Measurements from ENCODE around the gene NLK.

The NLK gene

DNA sequence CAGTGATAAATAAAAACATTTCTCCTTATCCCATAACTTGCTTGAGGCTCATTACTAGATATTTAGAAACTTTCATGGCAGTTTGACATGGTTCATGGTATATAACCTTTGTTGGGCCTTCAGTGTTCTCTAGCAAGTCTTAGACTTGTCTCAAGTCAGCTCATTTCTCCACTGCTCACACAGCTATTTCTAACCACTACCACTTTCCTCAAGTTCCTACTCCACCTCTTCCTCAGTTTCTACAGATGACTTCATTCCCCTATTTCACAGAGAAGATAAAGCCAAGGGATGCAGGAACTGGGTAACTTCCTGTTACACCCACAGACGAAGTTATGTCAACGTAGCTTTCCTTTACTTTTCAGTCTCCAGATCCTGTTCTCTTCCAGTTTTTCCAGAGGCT is 23.2 kb downstream of the NLK start:
- H4K20me1 ChIP-seq (ENCODE audit: insufficient read depth, low read length, poor library complexity, severe bottlenecking): peaks cover 5% of the 10 kb centered on the region
- no peak for TF ChIP-seq EZH2phosphoT487 (IDR thresholded peaks at IDR 0.05; ENCODE audit: borderline replicate concordance)
- TF ChIP-seq, protein P1, sequence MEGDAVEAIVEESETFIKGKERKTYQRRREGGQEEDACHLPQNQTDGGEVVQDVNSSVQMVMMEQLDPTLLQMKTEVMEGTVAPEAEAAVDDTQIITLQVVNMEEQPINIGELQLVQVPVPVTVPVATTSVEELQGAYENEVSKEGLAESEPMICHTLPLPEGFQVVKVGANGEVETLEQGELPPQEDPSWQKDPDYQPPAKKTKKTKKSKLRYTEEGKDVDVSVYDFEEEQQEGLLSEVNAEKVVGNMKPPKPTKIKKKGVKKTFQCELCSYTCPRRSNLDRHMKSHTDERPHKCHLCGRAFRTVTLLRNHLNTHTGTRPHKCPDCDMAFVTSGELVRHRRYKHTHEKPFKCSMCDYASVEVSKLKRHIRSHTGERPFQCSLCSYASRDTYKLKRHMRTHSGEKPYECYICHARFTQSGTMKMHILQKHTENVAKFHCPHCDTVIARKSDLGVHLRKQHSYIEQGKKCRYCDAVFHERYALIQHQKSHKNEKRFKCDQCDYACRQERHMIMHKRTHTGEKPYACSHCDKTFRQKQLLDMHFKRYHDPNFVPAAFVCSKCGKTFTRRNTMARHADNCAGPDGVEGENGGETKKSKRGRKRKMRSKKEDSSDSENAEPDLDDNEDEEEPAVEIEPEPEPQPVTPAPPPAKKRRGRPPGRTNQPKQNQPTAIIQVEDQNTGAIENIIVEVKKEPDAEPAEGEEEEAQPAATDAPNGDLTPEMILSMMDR (conservative IDR thresholded peaks at IDR 0.05; ENCODE audit: low read length): no peak
- H3K36me3 ChIP-seq (ENCODE audit: insufficient read depth, low read length): no peaks in the 10 kb centered on the region
- H3K4me1 ChIP-seq (ENCODE audit: insufficient read depth, low read length, poor library complexity, severe bottlenecking): peaks cover 11% of the 10 kb centered on the region
- H3K79me2 ChIP-seq (ENCODE audit: insufficient read depth, low read length): peaks cover 90% of the 10 kb centered on the region
- H3F3A ChIP-seq (ENCODE audit: low read depth): no peaks in the 10 kb centered on the region; the same call in 1 of the 2 replicates
- H3K9ac ChIP-seq (ENCODE audit: low read depth, low read length, poor library complexity, severe bottlenecking): no peak overlapping the region
- peaks cover under 1% of the 10 kb centered on the region; the same call in 1 of the 2 replicates for H3K9me3 ChIP-seq (ENCODE audit: insufficient read depth, low read depth, low read length)
- H3K27me3 ChIP-seq (ENCODE audit: insufficient read depth, low read length, poor library complexity, severe bottlenecking): no peaks in the 10 kb centered on the region
- H3K4me2 ChIP-seq (ENCODE audit: low read depth, low read length, poor library complexity, severe bottlenecking): no peak overlapping the region
- H3K9me2 ChIP-seq (replicated peaks; ENCODE audit: low read depth, low read length): no peaks in the 10 kb centered on the region
- no peak overlapping the region for H3K4me3 ChIP-seq (ENCODE audit: low read length, poor library complexity, severe bottlenecking)
- no peak overlapping the region for H2AFZ ChIP-seq (ENCODE audit: low read length)

DNA sequence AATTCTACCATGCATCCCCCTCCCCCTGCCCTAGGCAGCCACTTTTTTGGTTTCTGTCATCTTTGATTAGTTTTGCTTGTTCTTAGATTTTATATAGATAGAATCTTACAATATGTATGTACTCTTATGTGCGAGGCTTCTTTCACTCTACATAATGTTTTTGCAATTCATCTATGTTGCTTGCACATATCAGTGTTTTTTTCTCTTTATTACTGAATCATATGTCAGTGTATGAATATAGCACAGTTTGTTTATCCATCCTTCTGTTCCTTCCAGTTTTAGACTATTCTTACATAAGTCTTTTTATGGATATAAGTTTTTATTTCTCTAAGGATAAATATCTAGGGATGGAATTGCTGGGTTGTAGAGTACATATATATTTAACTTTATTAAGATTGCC is 26.6 kb downstream of the NLK start:
- Histone ChIP-seq H3K27me3 (ENCODE audit: insufficient read depth, low read length, poor library complexity, severe bottlenecking) (no peaks in the 10 kb centered on the region), H3K9ac (ENCODE audit: low read depth, low read length, poor library complexity, severe bottlenecking) (no peak overlapping the region), H2AFZ (ENCODE audit: low read length) (no peak overlapping the region), H3K4me1 (ENCODE audit: insufficient read depth, low read length, poor library complexity, severe bottlenecking) (peaks cover 13% of the 10 kb centered on the region), H3K9me2 (replicated peaks; ENCODE audit: low read depth, low read length) (no peaks in the 10 kb centered on the region), H3K4me3 (ENCODE audit: low read length, poor library complexity, severe bottlenecking) (no peak overlapping the region), H3F3A (ENCODE audit: low read depth) (no peaks in the 10 kb centered on the region; the same call in 1 of the 2 replicates), H3K4me2 (ENCODE audit: low read depth, low read length, poor library complexity, severe bottlenecking) (no peak overlapping the region), H3K9me3 (ENCODE audit: insufficient read depth, low read depth, low read length) (peaks cover 9% of the 10 kb centered on the region), H3K79me2 (ENCODE audit: insufficient read depth, low read length) (peaks cover 94% of the 10 kb centered on the region), H3K36me3 (ENCODE audit: insufficient read depth, low read length) (no peaks in the 10 kb centered on the region), H4K20me1 (ENCODE audit: insufficient read depth, low read length, poor library complexity, severe bottlenecking) (no peaks in the 10 kb centered on the region)
- no peak for TF ChIP-seq EZH2phosphoT487 (IDR thresholded peaks at IDR 0.05; ENCODE audit: borderline replicate concordance)
- TF ChIP-seq, protein P1 (conservative IDR thresholded peaks at IDR 0.05; ENCODE audit: low read length): no peak

DNA sequence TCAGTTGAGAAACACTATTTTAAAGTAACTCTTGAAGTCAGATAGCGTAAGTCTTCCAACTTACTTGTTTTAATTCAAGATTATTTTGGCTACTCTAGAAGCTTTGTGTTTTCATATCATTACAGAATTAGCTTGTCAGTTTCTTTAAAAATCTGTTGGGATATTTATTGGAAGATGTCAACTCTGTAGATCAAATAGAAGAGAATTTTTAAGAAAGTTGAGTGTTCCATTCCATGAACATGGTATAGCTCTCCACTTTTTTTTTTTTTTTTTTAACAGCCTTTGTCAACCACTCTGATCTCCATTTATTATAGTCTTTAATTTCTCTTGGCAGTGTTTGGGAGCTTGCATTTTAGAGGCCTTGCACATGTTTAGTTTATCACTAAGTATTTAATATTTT is 28.7 kb downstream of the NLK start:
- H4K20me1 ChIP-seq (ENCODE audit: insufficient read depth, low read length, poor library complexity, severe bottlenecking): peaks cover 5% of the 10 kb centered on the region
- no peak overlapping the region for H2AFZ ChIP-seq (ENCODE audit: low read length)
- no peak overlapping the region for H3K9ac ChIP-seq (ENCODE audit: low read depth, low read length, poor library complexity, severe bottlenecking)
- no peaks in the 10 kb centered on the region for H3K27me3 ChIP-seq (ENCODE audit: insufficient read depth, low read length, poor library complexity, severe bottlenecking)
- H3K79me2 ChIP-seq (ENCODE audit: insufficient read depth, low read length): peaks cover 91% of the 10 kb centered on the region
- no peak overlapping the region for H3K4me3 ChIP-seq (ENCODE audit: low read length, poor library complexity, severe bottlenecking)
- peaks cover 15% of the 10 kb centered on the region for H3K4me1 ChIP-seq (ENCODE audit: insufficient read depth, low read length, poor library complexity, severe bottlenecking)
- no peaks in the 10 kb centered on the region; the same call in 1 of the 2 replicates for H3F3A ChIP-seq (ENCODE audit: low read depth)
- H3K36me3 ChIP-seq (ENCODE audit: insufficient read depth, low read length): no peaks in the 10 kb centered on the region
- H3K9me2 ChIP-seq (replicated peaks; ENCODE audit: low read depth, low read length): no peaks in the 10 kb centered on the region
- no peak for TF ChIP-seq EZH2phosphoT487 (IDR thresholded peaks at IDR 0.05; ENCODE audit: borderline replicate concordance)
- TF ChIP-seq, protein P1 (conservative IDR thresholded peaks at IDR 0.05; ENCODE audit: low read length): no peak
- no peak overlapping the region for H3K4me2 ChIP-seq (ENCODE audit: low read depth, low read length, poor library complexity, severe bottlenecking)
- H3K9me3 ChIP-seq (ENCODE audit: insufficient read depth, low read depth, low read length): peaks cover 9% of the 10 kb centered on the region

Measured in Loucy (cell line).